HEK293T (cell line): Measurements from ENCODE around the gene ARID1B.

Experiments used
- CTCF ChIA-PET: fragments of 350-600 bp; formaldehyde crosslinking; extraction: SDS; loops from one replicate; lab custom pipeline; 2021; ENCODE audit warnings: antibody characterized with exemption, inconsistent platforms; lab: Yijun Ruan, JAX
- POLR2A ChIA-PET: fragments of 350-600 bp; formaldehyde crosslinking; extraction: SDS; loops from one replicate; lab custom pipeline; 2020; ENCODE audit warnings: antibody characterized with exemption, inconsistent platforms; lab: Yijun Ruan, JAX
- DNase-seq: peaks from one replicate; pipeline ENCODE4 v3.0.0; 2012; ENCODE audit warnings: mixed read lengths; ENCODE audit errors: extremely low spot score
- ARNT ChIP-seq: fragments of 450-650 bp; IDR thresholded peaks from 2 replicates; pipeline ENCODE4 v1.6.1; 2017; ENCODE audit warnings: mild to moderate bottlenecking
- BHLHE40 ChIP-seq: fragments of 450-650 bp; IDR thresholded peaks from 2 replicates; pipeline ENCODE4 v1.6.1; 2016; ENCODE audit warnings: mild to moderate bottlenecking, moderate library complexity, borderline replicate concordance
- CTBP1 ChIP-seq: fragments of 450-650 bp; IDR thresholded peaks from 2 replicates; pipeline ENCODE4 v1.6.1; 2016; ENCODE audit warnings: borderline replicate concordance
- ELF4 ChIP-seq: fragments of 450-650 bp; IDR thresholded peaks from 2 replicates; pipeline ENCODE4 v1.6.1; 2017; ENCODE audit warnings: antibody characterized with exemption
- FOXA1 ChIP-seq: fragments of 450-650 bp; IDR thresholded peaks from 2 replicates; pipeline ENCODE4 v1.6.1; 2016; ENCODE audit warnings: mild to moderate bottlenecking
- FOXK2 ChIP-seq: fragments of 450-650 bp; IDR thresholded peaks from 2 replicates; pipeline ENCODE4 v1.6.1; 2016; ENCODE audit warnings: mild to moderate bottlenecking
- FOXM1 ChIP-seq: fragments of 450-650 bp; IDR thresholded peaks from 2 replicates; pipeline ENCODE4 v1.6.1; 2017; ENCODE audit warnings: mild to moderate bottlenecking, borderline replicate concordance
- HDGF ChIP-seq: fragments of 450-650 bp; IDR thresholded peaks from 2 replicates; pipeline ENCODE4 v1.6.1; 2017; ENCODE audit warnings: antibody characterized with exemption, borderline replicate concordance
- L3MBTL2 ChIP-seq: fragments of 450-650 bp; conservative IDR thresholded peaks from 2 replicates; pipeline ENCODE4 v1.6.1; 2016; ENCODE audit warnings: mild to moderate bottlenecking
- LEF1 ChIP-seq: fragments of 450-650 bp; IDR thresholded peaks from 2 replicates; pipeline ENCODE4 v1.6.1; 2017; ENCODE audit warnings: mild to moderate bottlenecking, borderline replicate concordance
- NFRKB ChIP-seq: fragments of 450-650 bp; IDR thresholded peaks from 2 replicates; pipeline ENCODE4 v1.6.1; 2016; ENCODE audit warnings: mild to moderate bottlenecking, moderate library complexity
- PKNOX1 ChIP-seq: fragments of 450-650 bp; IDR thresholded peaks from 2 replicates; pipeline ENCODE4 v1.6.1; 2016
- SP1 ChIP-seq: fragments of 450-650 bp; IDR thresholded peaks from 2 replicates; pipeline ENCODE4 v1.6.1; 2017
- SUZ12 ChIP-seq: fragments of 450-650 bp; IDR thresholded peaks from 2 replicates; pipeline ENCODE4 v1.6.1; 2016; ENCODE audit warnings: mild to moderate bottlenecking
- TARDBP ChIP-seq: fragments of 450-650 bp; IDR thresholded peaks from 2 replicates; pipeline ENCODE4 v1.6.1; 2016
- ZNF384 ChIP-seq: fragments of 450-650 bp; IDR thresholded peaks from 2 replicates; pipeline ENCODE4 v1.6.1; 2016

Gene ARID1B

DNA sequence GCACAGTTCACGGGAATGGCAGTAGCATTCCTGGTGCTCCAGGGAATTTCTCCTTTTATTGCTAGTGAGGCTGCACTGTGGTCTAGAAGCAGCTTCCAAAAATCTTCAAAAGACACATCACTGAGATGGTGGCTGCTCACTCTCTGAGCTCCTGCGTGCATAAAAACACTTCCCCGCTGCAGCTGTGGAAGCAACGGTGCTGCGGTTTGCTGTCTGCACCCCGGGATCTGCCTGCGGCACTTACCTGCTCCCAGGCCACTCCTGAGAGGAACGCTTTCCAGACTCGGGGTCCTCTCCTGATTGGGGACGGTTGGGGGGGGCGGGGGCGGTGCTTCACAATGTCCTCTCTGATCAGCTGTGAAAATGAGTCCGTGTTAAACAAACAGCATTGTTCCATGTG, 468.3 kb downstream of the ARID1B start:
- POLR2A ChIA-PET: no interaction called here
- CTCF ChIA-PET: no interaction called here

DNA sequence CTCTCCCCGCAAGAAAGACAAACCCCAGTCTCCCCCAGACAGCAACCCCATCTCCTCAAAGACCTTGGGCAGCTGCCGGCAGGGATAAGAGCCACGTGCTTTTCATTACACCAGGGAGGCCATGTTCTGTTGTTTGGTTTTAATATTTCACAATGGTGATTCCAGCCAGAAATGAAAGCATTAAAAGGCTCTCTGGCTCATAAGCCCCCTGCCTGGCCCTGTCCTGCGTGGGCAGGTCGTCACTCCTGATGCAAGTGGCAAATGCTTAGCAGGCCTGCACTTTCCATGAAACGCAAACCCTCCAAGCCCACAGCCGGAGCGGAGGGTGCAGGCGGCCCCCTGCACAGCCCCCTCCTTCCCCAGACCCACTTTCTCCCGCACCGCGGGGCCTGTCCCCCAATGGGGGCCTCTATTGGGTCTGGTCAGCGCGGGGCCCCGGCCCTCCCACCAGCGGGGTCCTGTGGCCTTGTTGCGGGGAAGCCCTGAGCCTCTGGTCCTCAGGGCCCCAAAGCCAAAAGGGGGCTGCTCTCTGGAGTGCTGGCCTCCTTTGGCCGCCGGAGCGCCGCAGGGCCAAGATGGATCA, 469.0 kb downstream of the ARID1B start:
- ChIA-PET CTCF (no interaction called here), POLR2A (no interaction called here)
- no peak for DNase-seq
- no peak for TF ChIP-seq PKNOX1
- TF ChIP-seq TARDBP: no peak
- TF ChIP-seq FOXK2: no peak
- peak; percentile 86 for TF ChIP-seq L3MBTL2
- no peak for TF ChIP-seq LEF1

More for the DNA sequence above, 468.3 kb downstream of the ARID1B start:
- TF ChIP-seq BHLHE40: no peak
- TF ChIP-seq CTBP1: no peak
- TF ChIP-seq SUZ12: no peak
- TF ChIP-seq ELF4: no peak
- TF ChIP-seq PKNOX1: no peak
- no peak for TF ChIP-seq TARDBP
- no peak for TF ChIP-seq FOXM1
- TF ChIP-seq LEF1: no peak
- TF ChIP-seq SP1: no peak
- TF ChIP-seq ARNT: no peak
- TF ChIP-seq FOXK2: no peak
- TF ChIP-seq NFRKB: no peak
- no peak for TF ChIP-seq HDGF
- TF ChIP-seq ZNF384: no peak
- TF ChIP-seq L3MBTL2: no peak
- no peak for TF ChIP-seq FOXA1
- DNase-seq: no peak

DNA sequence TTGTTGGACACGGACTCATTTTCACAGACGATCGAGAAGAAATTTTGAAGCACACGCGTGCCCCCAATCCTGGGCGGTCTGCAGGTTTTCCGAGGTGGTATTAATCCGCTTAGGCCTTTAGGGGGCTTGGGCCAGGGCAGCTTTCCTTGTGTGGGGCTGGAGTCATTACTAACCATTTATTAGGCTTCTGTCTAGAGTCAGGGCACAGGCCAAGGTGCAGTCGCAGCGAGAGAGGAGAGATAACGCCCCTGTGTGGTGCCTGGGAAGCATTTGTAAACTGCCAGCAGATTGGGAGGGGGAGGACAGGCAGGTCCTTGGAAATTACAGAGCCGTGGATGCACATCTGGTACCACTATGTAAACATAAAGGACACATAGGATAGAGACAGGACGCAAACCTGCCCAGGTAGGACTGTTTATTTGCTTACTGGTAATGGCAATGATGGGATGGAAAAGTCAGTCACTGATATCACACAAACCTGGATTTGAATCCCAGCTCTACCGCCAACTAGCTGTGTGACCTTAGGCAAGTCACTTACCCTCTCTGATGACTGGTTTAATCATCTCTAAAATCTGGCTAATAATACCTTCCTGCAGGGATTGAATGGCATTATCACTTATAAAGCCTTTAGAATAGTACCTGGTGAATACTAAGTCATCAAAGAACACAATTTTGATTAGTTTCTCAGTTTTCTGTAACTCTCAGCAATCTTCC, 469.8 kb downstream of the ARID1B start:
- POLR2A ChIA-PET: no interaction called here
- CTCF ChIA-PET: no interaction called here
- no peak for DNase-seq
- TF ChIP-seq LEF1 (no peak), FOXM1 (no peak), BHLHE40 (no peak), ARNT (no peak), HDGF (no peak), PKNOX1 (no peak), FOXK2 (no peak), ZNF384 (no peak), NFRKB (no peak), TARDBP (no peak), CTBP1 (no peak), SUZ12 (no peak), FOXA1 (no peak)

DNA sequence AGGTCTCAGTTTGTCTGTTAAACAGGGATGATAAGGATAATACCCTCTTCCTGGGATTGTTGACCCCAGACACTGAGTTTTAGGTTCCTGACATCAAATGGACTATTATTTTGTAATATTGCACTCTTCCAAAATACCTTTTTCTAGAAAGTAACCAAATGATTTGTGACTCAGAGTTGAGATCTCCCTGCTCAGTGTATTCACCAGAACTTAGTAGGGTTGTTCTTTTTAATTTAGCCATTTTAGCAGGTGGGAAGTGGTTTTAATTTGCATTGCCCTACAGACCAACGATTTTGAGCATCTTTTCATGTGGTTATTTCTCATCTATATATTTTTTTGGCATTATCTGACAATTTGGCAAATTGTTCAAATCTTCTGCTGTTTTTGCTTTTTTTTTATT, 471.1 kb downstream of the ARID1B start:
- CTCF ChIA-PET: no interaction called here
- DNase-seq: no peak
- TF ChIP-seq CTBP1 (no peak), FOXM1 (no peak), HDGF (no peak), ZNF384 (no peak), FOXA1 (no peak), L3MBTL2 (no peak), LEF1 (no peak), BHLHE40 (no peak), FOXK2 (no peak), TARDBP (no peak), SUZ12 (no peak), SP1 (no peak), PKNOX1 (no peak), ELF4 (no peak), NFRKB (no peak), ARNT (no peak)
- POLR2A ChIA-PET: interaction anchor here (0.7 kb wide), 1 partner anchor 856 kb away, joined by 3 read pairs; no protein-coding TSS in a partner anchor

- ChIA-PET POLR2A (no interaction called here), CTCF (interaction anchor here (1.4 kb wide), 1 partner anchor 24 kb away, joined by 4 read pairs; no protein-coding TSS in a partner anchor)
- no peak for TF ChIP-seq CTBP1
- TF ChIP-seq FOXM1: no peak
- TF ChIP-seq ARNT: no peak
- TF ChIP-seq NFRKB: no peak
- TF ChIP-seq FOXK2: no peak
- TF ChIP-seq LEF1: no peak
- no peak for TF ChIP-seq ZNF384
- TF ChIP-seq TARDBP: no peak
- TF ChIP-seq SP1: no peak
- no peak for TF ChIP-seq FOXA1
- no peak for TF ChIP-seq SUZ12
- no peak for TF ChIP-seq HDGF
- TF ChIP-seq ELF4: no peak
- TF ChIP-seq L3MBTL2: no peak
- TF ChIP-seq PKNOX1: no peak
- TF ChIP-seq BHLHE40: no peak
- DNase-seq: no peak
These were observed 472.6 kb downstream of the ARID1B start for GRCh38 chr6:157249826-157250225.
